GM12874 (cell line): Measurements from ENCODE around the gene SPNS2.

Source experiments
- CTCF ChIP-seq: IDR thresholded peaks from 2 replicates; pipeline ENCODE4 v1.5.1; 2011; ENCODE audit warnings: low read depth, mild to moderate bottlenecking, control low read depth, low read length, moderate library complexity; ENCODE audit not compliant: insufficient read depth

SPNS2 gene

GRCh38 chr17:4507361-4508111 is 8.9 kb downstream of the SPNS2 start:
- no peak for TF ChIP-seq CTCF

GRCh38 chr17:4508207-4508606 is 9.5 kb downstream of the SPNS2 start:
- TF ChIP-seq CTCF: no peak

- no peak for TF ChIP-seq CTCF
Observed at GRCh38 chr17:4509401-4509800, 10.7 kb downstream of the SPNS2 start.

GRCh38 chr17:4509923-4510617 is 11.4 kb downstream of the SPNS2 start:
- TF ChIP-seq CTCF: no peak

- no peak for TF ChIP-seq CTCF
Observed at GRCh38 chr17:4510618-4510941, 11.9 kb downstream of the SPNS2 start.

GRCh38 chr17:4511199-4511932 is 12.7 kb downstream of the SPNS2 start:
- TF ChIP-seq CTCF: no peak
